ENCODE measurements around the gene WNT1.

- no peak for TF ChIP-seq CTCF (IDR thresholded peaks at IDR 0.05)
- TF ChIP-seq POLR2A (IDR thresholded peaks at IDR 0.05) = no peak
These were observed 50.6 kb downstream of the WNT1 start for GRCh38 chr12:49028666-49029275.
